ENCODE results near the gene ATP6V1G3.

GRCh38 chr1:198494139-198494538 lies 46.3 kb downstream of the ATP6V1G3 start:
- TF ChIP-seq CTCF (conservative IDR thresholded peaks at IDR 0.05; ENCODE audit: low read depth, low read length) (no peak), POLR2A (IDR thresholded peaks at IDR 0.05; ENCODE audit: low read depth, low read length) (no peak), MAFK (IDR thresholded peaks at IDR 0.05; ENCODE audit: low read depth, low read length) (no peak), RAD21 (IDR thresholded peaks at IDR 0.05; ENCODE audit: low read length) (no peak), BHLHE40 (IDR thresholded peaks at IDR 0.05; ENCODE audit: low read depth, low read length) (no peak), CEBPB (IDR thresholded peaks at IDR 0.05; ENCODE audit: low read depth, low read length) (no peak), RFX5 (IDR thresholded peaks at IDR 0.05; ENCODE audit: low read depth, low read length) (no peak), MXI1 (IDR thresholded peaks at IDR 0.05; ENCODE audit: borderline replicate concordance, low read depth, low read length) (no peak)

Data from IMR-90 (cell line).